ENCODE data around the gene CDK9. TPM values are rescaled to one million over a fixed set of nuclear protein-coding genes. Genes with fewer than 3 reads are reported as not detected.

The CDK9 gene
- total RNA-seq, 1 donor from 2014 or later = 33.4 TPM

- Histone ChIP-seq H3K27ac (ENCODE audit: low read depth, low read length) (peak overlapping the region; percentile 85), H3K4me3 (ENCODE audit: low read length in 3 of 3) (peak overlapping the region; percentile 69 to 80 (median 75)), H3K27me3 (ENCODE audit: control insufficient read depth in 3 of 3, insufficient read depth in 3 of 3, low read length in 3 of 3) (no peaks in the 10 kb centered on the region), H3K4me1 (ENCODE audit: control insufficient read depth in 3 of 3, insufficient read depth in 3 of 3, low read length in 3 of 3) (peaks cover 21 to 27% (median 25%) of the 10 kb centered on the region in 3 donors), H3K36me3 (ENCODE audit: control insufficient read depth in 3 of 3, insufficient read depth in 3 of 3, low read length in 3 of 3) (peaks cover 10 to 12% (median 12%) of the 10 kb centered on the region in 3 donors), H3K9ac (ENCODE audit: low read depth in 1 of 3, low read length in 3 of 3) (peak overlapping the region; percentile 66 to 83 (median 73)), H3K9me3 (ENCODE audit: control insufficient read depth in 3 of 3, low read length in 3 of 3) (no peaks in the 10 kb centered on the region)
Observed at GRCh38 chr9:127801955-127802575, 16.2 kb downstream of the CDK9 start.

GRCh38 chr9:127802576-127803443, 17.0 kb downstream of the CDK9 start, which contains the start of gene FPGS:
FPGS (plus strand) TSS chr9:127802882; CDS start chr9:127802925, 43 bp downstream.
- peaks cover 21 to 28% (median 27%) of the 10 kb centered on the region in 3 donors for H3K4me1 ChIP-seq (ENCODE audit: control insufficient read depth in 3 of 3, insufficient read depth in 3 of 3, low read length in 3 of 3)
- H3K4me3 ChIP-seq (ENCODE audit: low read length in 3 of 3) = peak within 1 kb of the TSS; percentile 89 to 93 (median 90)
- H3K36me3 ChIP-seq (ENCODE audit: control insufficient read depth in 3 of 3, insufficient read depth in 3 of 3, low read length in 3 of 3) = peaks cover 18 to 19% (median 19%) of the 10 kb centered on the region in 3 donors
- peak within 1 kb of the TSS; percentile 90 to 98 (median 92) for H3K9ac ChIP-seq (ENCODE audit: low read depth in 1 of 3, low read length in 3 of 3)
- H3K27ac ChIP-seq (ENCODE audit: low read depth, low read length) = peak within 1 kb of the TSS; percentile 85
- no peaks in the 10 kb centered on the region for H3K9me3 ChIP-seq (ENCODE audit: control insufficient read depth in 3 of 3, low read length in 3 of 3)
- no peaks in the 10 kb centered on the region for H3K27me3 ChIP-seq (ENCODE audit: control insufficient read depth in 3 of 3, insufficient read depth in 3 of 3, low read length in 3 of 3)

DNA sequence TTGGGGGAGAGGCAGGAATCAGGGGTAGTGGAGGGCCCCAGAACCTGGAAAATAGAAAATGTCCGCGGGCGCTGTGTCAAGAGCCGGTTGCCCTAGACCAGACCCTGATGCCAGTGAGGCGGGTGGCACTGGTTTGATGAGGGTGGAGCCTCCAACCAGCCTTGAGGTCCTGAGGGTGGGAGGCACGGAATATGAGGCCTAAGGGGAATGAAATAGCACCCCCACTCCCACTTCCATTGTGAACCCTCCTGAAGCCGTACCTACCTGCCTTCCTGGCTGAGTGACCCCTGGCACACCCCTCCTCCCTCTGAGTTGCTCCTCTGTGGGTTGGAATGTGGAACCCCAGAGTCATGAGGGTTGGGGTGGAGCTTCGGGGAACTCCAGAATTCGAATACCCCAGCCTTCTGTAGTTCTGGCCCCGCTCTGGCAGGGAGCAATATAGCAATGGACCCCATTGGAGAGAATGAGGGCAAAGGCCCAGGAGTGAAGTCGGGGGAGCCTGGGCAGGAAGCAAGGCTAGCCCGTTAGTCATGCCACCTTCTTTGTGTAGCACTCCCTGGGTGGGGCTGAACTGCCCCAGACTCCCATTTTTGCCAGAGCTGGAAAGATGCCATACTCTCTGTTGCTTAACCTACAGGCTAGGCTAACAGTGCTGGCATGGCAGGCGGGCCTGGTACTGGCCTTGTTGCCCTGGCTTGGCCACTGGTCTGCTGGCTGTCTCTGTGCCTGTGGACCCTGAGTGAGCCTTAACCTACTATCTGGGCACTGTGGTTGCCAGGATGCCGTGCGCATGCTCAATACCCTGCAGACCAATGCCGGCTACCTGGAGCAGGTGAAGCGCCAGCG, 17.9 kb downstream of the CDK9 start:
- peak overlapping the region; percentile 89 to 93 (median 90) for H3K4me3 ChIP-seq (ENCODE audit: low read length in 3 of 3)
- peaks cover 21 to 28% (median 27%) of the 10 kb centered on the region in 3 donors for H3K4me1 ChIP-seq (ENCODE audit: control insufficient read depth in 3 of 3, insufficient read depth in 3 of 3, low read length in 3 of 3)

DNA sequence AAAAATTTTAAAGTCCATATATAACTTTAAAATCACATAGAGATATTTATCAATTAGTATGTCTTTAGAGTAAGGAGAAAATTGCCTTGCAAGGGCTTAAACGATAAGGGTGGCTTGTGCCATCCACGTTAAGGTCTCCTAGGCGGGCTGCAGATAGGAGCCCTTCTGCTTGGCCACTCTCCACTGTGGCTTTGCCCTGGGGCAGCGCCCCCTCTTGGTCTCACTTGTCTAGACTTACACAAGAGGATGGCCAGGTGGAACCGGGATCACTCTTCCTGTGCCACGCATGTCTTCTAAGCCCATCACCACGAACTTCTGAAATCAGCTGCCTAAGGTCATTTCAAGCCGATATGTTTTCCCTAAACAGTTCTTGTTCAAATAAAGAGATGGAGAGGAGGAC, 19.8 kb downstream of the CDK9 start:
- peak overlapping the region in 1 of 3 donors; percentile 25 for H3K9ac ChIP-seq (ENCODE audit: low read depth in 1 of 3, low read length in 3 of 3)
- peaks cover 21 to 28% (median 27%) of the 10 kb centered on the region in 3 donors for H3K4me1 ChIP-seq (ENCODE audit: control insufficient read depth in 3 of 3, insufficient read depth in 3 of 3, low read length in 3 of 3)
- H3K9me3 ChIP-seq (ENCODE audit: control insufficient read depth in 3 of 3, low read length in 3 of 3) = no peaks in the 10 kb centered on the region
- H3K27me3 ChIP-seq (ENCODE audit: control insufficient read depth in 3 of 3, insufficient read depth in 3 of 3, low read length in 3 of 3) = no peaks in the 10 kb centered on the region
- peaks cover 35 to 38% (median 37%) of the 10 kb centered on the region in 3 donors for H3K36me3 ChIP-seq (ENCODE audit: control insufficient read depth in 3 of 3, insufficient read depth in 3 of 3, low read length in 3 of 3)
- no peak overlapping the region for H3K27ac ChIP-seq (ENCODE audit: low read depth, low read length)
- no peak overlapping the region for H3K4me3 ChIP-seq (ENCODE audit: low read length in 3 of 3)

More for the DNA sequence above, 17.9 kb downstream of the CDK9 start:
- Histone ChIP-seq H3K9me3 (ENCODE audit: control insufficient read depth in 3 of 3, low read length in 3 of 3) (no peaks in the 10 kb centered on the region), H3K27me3 (ENCODE audit: control insufficient read depth in 3 of 3, insufficient read depth in 3 of 3, low read length in 3 of 3) (no peaks in the 10 kb centered on the region), H3K9ac (ENCODE audit: low read depth in 1 of 3, low read length in 3 of 3) (peak overlapping the region; percentile 90 to 98 (median 92)), H3K36me3 (ENCODE audit: control insufficient read depth in 3 of 3, insufficient read depth in 3 of 3, low read length in 3 of 3) (peaks cover 27 to 28% (median 27%) of the 10 kb centered on the region in 3 donors), H3K27ac (ENCODE audit: low read depth, low read length) (peak overlapping the region; percentile 85)

- Histone ChIP-seq H3K9me3 (ENCODE audit: control insufficient read depth in 3 of 3, low read length in 3 of 3) (no peaks in the 10 kb centered on the region), H3K27me3 (ENCODE audit: control insufficient read depth in 3 of 3, insufficient read depth in 3 of 3, low read length in 3 of 3) (no peaks in the 10 kb centered on the region), H3K4me3 (ENCODE audit: low read length in 3 of 3) (no peak overlapping the region), H3K36me3 (ENCODE audit: control insufficient read depth in 3 of 3, insufficient read depth in 3 of 3, low read length in 3 of 3) (peaks cover 38 to 41% (median 40%) of the 10 kb centered on the region in 3 donors), H3K9ac (ENCODE audit: low read depth in 1 of 3, low read length in 3 of 3) (no peak overlapping the region), H3K27ac (ENCODE audit: low read depth, low read length) (no peak overlapping the region), H3K4me1 (ENCODE audit: control insufficient read depth in 3 of 3, insufficient read depth in 3 of 3, low read length in 3 of 3) (peaks cover 20 to 26% (median 25%) of the 10 kb centered on the region in 3 donors)
Observed at GRCh38 chr9:127806871-127807270, 21.0 kb downstream of the CDK9 start.

DNA sequence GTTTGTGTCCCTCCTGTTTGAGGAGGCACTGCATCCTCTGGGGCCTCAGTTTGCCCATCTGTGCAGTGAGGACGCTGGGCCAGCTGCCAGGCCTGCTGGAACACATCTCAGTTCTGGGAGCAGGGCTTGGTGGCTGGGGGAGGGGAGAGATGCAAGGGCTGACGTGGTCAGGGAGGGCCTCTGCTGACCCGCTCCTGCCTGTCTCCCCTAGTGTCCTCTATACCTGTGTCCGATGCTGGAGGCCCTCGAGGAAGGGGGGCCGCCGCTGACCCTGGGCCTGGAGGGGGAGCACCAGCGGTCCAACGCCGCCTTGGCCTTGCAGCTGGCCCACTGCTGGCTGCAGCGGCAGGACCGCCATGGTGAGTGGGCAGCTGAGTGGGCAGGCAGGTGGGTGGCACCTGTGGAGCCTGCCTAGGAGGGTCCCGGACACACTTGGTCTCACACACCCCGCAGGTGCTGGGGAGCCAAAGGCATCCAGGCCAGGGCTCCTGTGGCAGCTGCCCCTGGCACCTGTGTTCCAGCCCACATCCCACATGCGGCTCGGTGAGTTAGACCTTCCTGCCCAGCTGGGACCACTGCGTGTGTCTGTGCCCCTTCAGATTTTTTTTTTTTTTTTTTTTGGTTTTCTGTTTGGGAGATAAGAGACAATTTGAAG, 22.6 kb downstream of the CDK9 start:
- no peaks in the 10 kb centered on the region for H3K27me3 ChIP-seq (ENCODE audit: control insufficient read depth in 3 of 3, insufficient read depth in 3 of 3, low read length in 3 of 3)
- H3K9me3 ChIP-seq (ENCODE audit: control insufficient read depth in 3 of 3, low read length in 3 of 3) = no peaks in the 10 kb centered on the region
- peaks cover 13 to 18% (median 15%) of the 10 kb centered on the region in 3 donors for H3K4me1 ChIP-seq (ENCODE audit: control insufficient read depth in 3 of 3, insufficient read depth in 3 of 3, low read length in 3 of 3)
- H3K4me3 ChIP-seq (ENCODE audit: low read length in 3 of 3) = no peak overlapping the region
- H3K36me3 ChIP-seq (ENCODE audit: control insufficient read depth in 3 of 3, insufficient read depth in 3 of 3, low read length in 3 of 3) = peaks cover 46 to 50% (median 47%) of the 10 kb centered on the region in 3 donors
- no peak overlapping the region for H3K9ac ChIP-seq (ENCODE audit: low read depth in 1 of 3, low read length in 3 of 3)
- no peak overlapping the region for H3K27ac ChIP-seq (ENCODE audit: low read depth, low read length)

DNA sequence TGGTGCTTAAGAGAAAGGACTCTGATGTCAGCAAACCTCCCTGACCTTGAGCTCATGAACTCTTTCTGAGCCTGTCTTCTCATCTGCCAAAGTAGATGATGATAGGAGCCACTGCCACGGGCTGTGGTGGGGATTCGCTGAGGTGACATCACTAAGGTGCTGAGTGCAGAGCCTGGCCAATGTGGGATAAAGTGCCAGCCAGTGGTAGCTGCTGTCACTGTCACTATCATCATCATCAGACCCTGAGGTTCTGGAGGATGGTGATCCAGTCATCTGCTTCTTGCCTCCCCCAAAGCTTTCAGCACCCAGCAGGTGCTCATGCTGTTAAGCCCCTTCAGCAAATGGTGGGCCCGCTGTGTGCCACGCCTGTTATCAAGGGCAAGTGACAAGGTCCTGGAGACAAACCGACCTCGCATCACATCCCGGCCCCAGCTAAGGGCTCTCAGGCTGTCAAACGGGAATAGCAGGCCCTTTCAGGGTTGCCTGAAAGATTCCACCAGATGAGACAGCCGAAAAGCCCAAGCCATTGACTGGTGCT, 23.2 kb downstream of the CDK9 start:
- H3K36me3 ChIP-seq (ENCODE audit: control insufficient read depth in 3 of 3, insufficient read depth in 3 of 3, low read length in 3 of 3) = peaks cover 50 to 56% (median 53%) of the 10 kb centered on the region in 3 donors
- H3K9ac ChIP-seq (ENCODE audit: low read depth in 1 of 3, low read length in 3 of 3) = no peak overlapping the region
- no peaks in the 10 kb centered on the region for H3K27me3 ChIP-seq (ENCODE audit: control insufficient read depth in 3 of 3, insufficient read depth in 3 of 3, low read length in 3 of 3)
- no peaks in the 10 kb centered on the region for H3K9me3 ChIP-seq (ENCODE audit: control insufficient read depth in 3 of 3, low read length in 3 of 3)
- no peak overlapping the region for H3K4me3 ChIP-seq (ENCODE audit: low read length in 3 of 3)
- H3K27ac ChIP-seq (ENCODE audit: low read depth, low read length) = no peak overlapping the region
- peaks cover 7 to 12% (median 9%) of the 10 kb centered on the region in 3 donors for H3K4me1 ChIP-seq (ENCODE audit: control insufficient read depth in 3 of 3, insufficient read depth in 3 of 3, low read length in 3 of 3)

DNA sequence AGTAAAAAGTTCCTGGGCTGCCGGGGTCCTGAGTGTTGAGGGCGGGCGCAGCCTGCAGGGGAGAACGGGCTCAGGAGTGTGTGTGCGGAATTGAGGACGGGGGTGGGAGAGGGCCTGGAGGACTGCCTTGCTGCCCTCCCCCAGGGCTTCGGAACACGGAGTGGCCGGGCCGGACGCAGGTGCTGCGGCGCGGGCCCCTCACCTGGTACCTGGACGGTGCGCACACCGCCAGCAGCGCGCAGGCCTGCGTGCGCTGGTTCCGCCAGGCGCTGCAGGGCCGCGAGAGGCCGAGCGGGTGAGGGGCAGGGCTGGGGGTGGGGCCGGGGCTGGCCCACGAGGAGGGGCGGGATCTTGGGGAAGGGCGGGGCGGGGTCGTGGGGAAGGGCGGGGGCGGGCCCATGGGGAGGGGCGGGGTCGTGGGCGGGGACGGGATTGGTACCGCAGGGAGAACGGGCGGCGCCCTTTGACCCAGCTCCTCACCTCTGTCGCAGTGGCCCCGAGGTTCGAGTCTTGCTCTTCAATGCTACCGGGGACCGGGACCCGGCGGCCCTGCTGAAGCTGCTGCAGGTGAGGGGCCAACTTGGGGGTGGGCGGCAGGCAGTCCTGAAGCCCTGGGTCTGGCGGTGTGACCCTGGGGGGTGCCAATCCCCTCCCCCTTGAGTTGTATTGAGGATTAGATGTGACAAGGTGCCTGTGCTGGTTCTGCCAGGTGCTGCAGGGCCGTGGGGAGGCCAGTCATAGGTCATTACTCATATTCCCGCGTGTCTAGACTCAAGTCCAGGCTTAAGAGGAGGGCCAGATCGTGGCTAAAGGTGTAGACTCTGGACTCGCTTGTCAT, 23.9 kb downstream of the CDK9 start:
- Histone ChIP-seq H3K27me3 (ENCODE audit: control insufficient read depth in 3 of 3, insufficient read depth in 3 of 3, low read length in 3 of 3) (no peaks in the 10 kb centered on the region), H3K4me3 (ENCODE audit: low read length in 3 of 3) (no peak overlapping the region), H3K27ac (ENCODE audit: low read depth, low read length) (no peak overlapping the region), H3K9me3 (ENCODE audit: control insufficient read depth in 3 of 3, low read length in 3 of 3) (no peaks in the 10 kb centered on the region), H3K4me1 (ENCODE audit: control insufficient read depth in 3 of 3, insufficient read depth in 3 of 3, low read length in 3 of 3) (peaks cover under 1 to 5% (median 3%) of the 10 kb centered on the region in 3 donors), H3K36me3 (ENCODE audit: control insufficient read depth in 3 of 3, insufficient read depth in 3 of 3, low read length in 3 of 3) (peaks cover 52 to 59% (median 52%) of the 10 kb centered on the region in 3 donors), H3K9ac (ENCODE audit: low read depth in 1 of 3, low read length in 3 of 3) (no peak overlapping the region)
